ENCODE measurements around the gene ATL3. TPM values are rescaled to one million over a fixed set of nuclear protein-coding genes. Genes with fewer than 3 reads are reported as not detected.
"Not testable (repeated sequence)": the region's sequence is repeated elsewhere in the genome, so short reads cannot be mapped to it uniquely, and the experiment has no call there.

ATL3 gene
- total and polyA plus RNA-seq, 5 donors from 2014 or later = 23.6 to 33.7 (median 25.5) TPM

GRCh38 chr11:63687845-63688244, 16.7 kb upstream of the ATL3 start:
- Histone ChIP-seq H3K9me3 (ENCODE audit: control insufficient read depth in 2 of 2, low read length in 2 of 2) (no peaks in the 10 kb centered on the region), H3K36me3 (ENCODE audit: control insufficient read depth, insufficient read depth, low read length) (no peaks in the 10 kb centered on the region), H3K4me1 (ENCODE audit: control insufficient read depth, insufficient read depth, low read length, poor library complexity, severe bottlenecking) (peaks cover 7% of the 10 kb centered on the region), H3K27me3 (ENCODE audit: control insufficient read depth, insufficient read depth, low read length) (no peaks in the 10 kb centered on the region), H3K27ac (ENCODE audit: insufficient read depth, low read length, poor library complexity, severe bottlenecking) (no peak overlapping the region), H3K4me3 (ENCODE audit: low read depth, low read length) (no peak overlapping the region)
- Mint-ChIP-seq H3K4me3 (no peak overlapping the region), H3K9me3 (no peaks in the 10 kb centered on the region), H3K27me3 (no peaks in the 10 kb centered on the region), H3K4me1 (peaks cover 11 to 35% (median 24%) of the 10 kb centered on the region in 4 donors), H3K36me3 (peaks cover 4% of the 10 kb centered on the region), H3K27ac (no peak overlapping the region)
- DNase-seq = peak in 1 of 3 donors; percentile 16
- no peak for ATAC-seq (ENCODE audit: low read depth in 2 of 2)

- Histone ChIP-seq H3K27ac (ENCODE audit: insufficient read depth, low read length, poor library complexity, severe bottlenecking) (no peak overlapping the region), H3K4me1 (ENCODE audit: control insufficient read depth, insufficient read depth, low read length, poor library complexity, severe bottlenecking) (peaks cover 16% of the 10 kb centered on the region), H3K4me3 (ENCODE audit: low read depth, low read length) (no peak overlapping the region), H3K36me3 (ENCODE audit: control insufficient read depth, insufficient read depth, low read length) (no peaks in the 10 kb centered on the region), H3K9me3 (ENCODE audit: control insufficient read depth in 2 of 2, low read length in 2 of 2) (no peaks in the 10 kb centered on the region), H3K27me3 (ENCODE audit: control insufficient read depth, insufficient read depth, low read length) (no peaks in the 10 kb centered on the region)
- Mint-ChIP-seq H3K4me1 (peaks cover 16 to 44% (median 32%) of the 10 kb centered on the region in 4 donors), H3K9me3 (no peaks in the 10 kb centered on the region), H3K27me3 (no peaks in the 10 kb centered on the region), H3K36me3 (peaks cover 4% of the 10 kb centered on the region), H3K4me3 (no peak overlapping the region), H3K27ac (no peak overlapping the region)
- ATAC-seq (ENCODE audit: low read depth in 2 of 2) (no peak), DNase-seq (no peak)
These were observed 15.8 kb upstream of the ATL3 start for GRCh38 chr11:63686926-63687325.

GRCh38 chr11:63685158-63685721, 14.1 kb upstream of the ATL3 start:
- H3K36me3 ChIP-seq (ENCODE audit: control insufficient read depth, insufficient read depth, low read length); H3K36me3 Mint-ChIP-seq; H3K9me3 ChIP-seq (ENCODE audit: control insufficient read depth in 2 of 2, low read length in 2 of 2); H3K4me3 Mint-ChIP-seq; DNase-seq; H3K4me3 ChIP-seq (ENCODE audit: low read depth, low read length); H3K27me3 ChIP-seq (ENCODE audit: control insufficient read depth, insufficient read depth, low read length); H3K27ac Mint-ChIP-seq; H3K9me3 Mint-ChIP-seq; H3K27ac ChIP-seq (ENCODE audit: insufficient read depth, low read length, poor library complexity, severe bottlenecking); H3K27me3 Mint-ChIP-seq; ATAC-seq (ENCODE audit: low read depth in 2 of 2): not testable (repeated sequence)
- peaks cover 23% of the 10 kb centered on the region for H3K4me1 ChIP-seq (ENCODE audit: control insufficient read depth, insufficient read depth, low read length, poor library complexity, severe bottlenecking)
- peaks cover 10 to 53% (median 35%) of the 10 kb centered on the region in 4 donors for H3K4me1 Mint-ChIP-seq

DNA sequence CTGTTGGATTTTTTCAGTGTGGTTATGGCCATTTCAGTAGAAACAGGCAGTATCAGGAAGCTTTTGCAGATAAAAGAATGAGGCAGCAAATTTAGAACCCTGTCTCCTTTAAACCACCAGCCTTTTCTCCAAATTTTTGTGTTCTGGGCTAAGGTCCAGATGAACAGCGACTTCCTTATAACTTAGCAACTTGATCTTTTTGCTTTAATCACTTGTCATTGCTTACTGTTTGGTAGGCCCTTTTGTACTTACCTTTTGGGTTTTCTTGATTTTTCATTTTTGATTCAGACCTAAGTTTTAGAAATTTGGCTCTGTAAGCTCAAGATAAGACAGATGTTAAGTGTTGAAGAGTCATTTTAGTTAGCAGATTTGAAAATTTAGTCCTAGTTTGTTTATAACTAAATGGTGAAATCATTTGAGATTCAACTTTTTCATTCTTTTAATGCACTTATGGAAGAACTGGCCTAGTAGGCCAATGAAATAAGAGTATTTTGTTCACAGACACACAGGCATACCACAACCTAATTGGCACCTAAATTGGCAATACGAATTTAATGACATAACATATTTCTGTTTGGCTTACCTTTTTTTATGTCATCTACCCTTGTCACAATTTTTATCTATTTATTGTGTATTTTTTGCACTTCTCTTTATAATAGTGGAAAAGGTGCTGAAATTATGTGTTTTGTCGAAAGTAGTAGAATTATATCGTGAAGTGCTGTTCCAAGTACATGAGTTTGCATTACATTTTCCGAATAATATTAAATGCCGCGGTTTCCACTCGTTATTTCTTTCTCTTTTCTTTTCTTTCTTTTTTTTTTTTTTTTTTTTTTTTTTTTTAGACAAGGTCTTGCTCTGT, 12.2 kb upstream of the ATL3 start:
- no peak for DNase-seq
- Histone ChIP-seq H3K4me1 (ENCODE audit: control insufficient read depth, insufficient read depth, low read length, poor library complexity, severe bottlenecking) (peaks cover 23% of the 10 kb centered on the region), H3K36me3 (ENCODE audit: control insufficient read depth, insufficient read depth, low read length) (no peaks in the 10 kb centered on the region), H3K27me3 (ENCODE audit: control insufficient read depth, insufficient read depth, low read length) (no peaks in the 10 kb centered on the region), H3K4me3 (ENCODE audit: low read depth, low read length) (peak overlapping the region; percentile 94), H3K27ac (ENCODE audit: insufficient read depth, low read length, poor library complexity, severe bottlenecking) (no peak overlapping the region), H3K9me3 (ENCODE audit: control insufficient read depth in 2 of 2, low read length in 2 of 2) (no peaks in the 10 kb centered on the region)
- ATAC-seq (ENCODE audit: low read depth in 2 of 2) = no peak
- Mint-ChIP-seq H3K27ac (peak overlapping the region in 1 of 3 donors; percentile 73), H3K9me3 (no peaks in the 10 kb centered on the region), H3K27me3 (peaks cover 7% of the 10 kb centered on the region), H3K36me3 (peaks cover 4% of the 10 kb centered on the region), H3K4me3 (peak overlapping the region; percentile 93 to 98 (median 97)), H3K4me1 (peaks cover 10 to 46% (median 29%) of the 10 kb centered on the region in 4 donors)

GRCh38 chr11:63682066-63683021, 11.2 kb upstream of the ATL3 start:
- ATAC-seq (ENCODE audit: low read depth in 2 of 2) = peak in 1 of 2 donors; percentile 10

GRCh38 chr11:63681321-63682065, 10.3 kb upstream of the ATL3 start, which contains the start of gene RTN3:
Gene RTN3, plus strand, starts transcription at chr11:63681500. Its CDS starts 137 bp downstream, at chr11:63681637.
- no peaks in the 10 kb centered on the region for H3K27me3 ChIP-seq (ENCODE audit: control insufficient read depth, insufficient read depth, low read length)
- Mint-ChIP-seq H3K27me3 (peaks cover 7% of the 10 kb centered on the region), H3K27ac (peak within 1 kb of the TSS; percentile 73 to 97 (median 81)), H3K36me3 (no peaks in the 10 kb centered on the region), H3K4me3 (peak within 1 kb of the TSS; percentile 93 to 98 (median 97)), H3K4me1 (peaks cover 9 to 37% (median 23%) of the 10 kb centered on the region in 4 donors), H3K9me3 (no peaks in the 10 kb centered on the region)
- no peaks in the 10 kb centered on the region for H3K36me3 ChIP-seq (ENCODE audit: control insufficient read depth, insufficient read depth, low read length)
- H3K9me3 ChIP-seq (ENCODE audit: control insufficient read depth in 2 of 2, low read length in 2 of 2) = no peaks in the 10 kb centered on the region
- DNase-seq (peak; percentile 97 to 98 (median 98)), ATAC-seq (ENCODE audit: low read depth in 2 of 2) (peak; percentile 91 to 92)
- H3K4me3 ChIP-seq (ENCODE audit: low read depth, low read length) = peak within 1 kb of the TSS; percentile 94
- peak within 1 kb of the TSS; percentile 90 for H3K27ac ChIP-seq (ENCODE audit: insufficient read depth, low read length, poor library complexity, severe bottlenecking)
- peaks cover 23% of the 10 kb centered on the region for H3K4me1 ChIP-seq (ENCODE audit: control insufficient read depth, insufficient read depth, low read length, poor library complexity, severe bottlenecking)

More at GRCh38 chr11:63682066-63683021, 11.2 kb upstream of the ATL3 start:
- H3K4me1 Mint-ChIP-seq = peaks cover 9 to 41% (median 24%) of the 10 kb centered on the region in 4 donors
- H3K9me3 Mint-ChIP-seq = no peaks in the 10 kb centered on the region
- no peaks in the 10 kb centered on the region for H3K27me3 ChIP-seq (ENCODE audit: control insufficient read depth, insufficient read depth, low read length)
- H3K36me3 Mint-ChIP-seq = peaks cover 4% of the 10 kb centered on the region
- H3K27ac ChIP-seq (ENCODE audit: insufficient read depth, low read length, poor library complexity, severe bottlenecking) = peak overlapping the region; percentile 90
- H3K27ac Mint-ChIP-seq = peak overlapping the region; percentile 73 to 97 (median 74)
- H3K36me3 ChIP-seq (ENCODE audit: control insufficient read depth, insufficient read depth, low read length) = no peaks in the 10 kb centered on the region
- peak in 1 of 3 donors; percentile 9 for DNase-seq
- peaks cover 7% of the 10 kb centered on the region for H3K27me3 Mint-ChIP-seq
- peak overlapping the region; percentile 93 to 98 (median 97) for H3K4me3 Mint-ChIP-seq
- H3K4me3 ChIP-seq (ENCODE audit: low read depth, low read length) = peak overlapping the region; percentile 94
- H3K9me3 ChIP-seq (ENCODE audit: control insufficient read depth in 2 of 2, low read length in 2 of 2) = no peaks in the 10 kb centered on the region
- peaks cover 23% of the 10 kb centered on the region for H3K4me1 ChIP-seq (ENCODE audit: control insufficient read depth, insufficient read depth, low read length, poor library complexity, severe bottlenecking)
